Activated CD4-positive, alpha-beta T cell treated with anti-CD3 and anti-CD28 coated beads for 1 hour (primary cell): Measurements from ENCODE around the gene ARMC8.

ENCODE experiments used
- DNase-seq: peaks from one replicate; pipeline ENCODE4 v3.0.0-alpha.2; 2020

ARMC8 gene

DNA sequence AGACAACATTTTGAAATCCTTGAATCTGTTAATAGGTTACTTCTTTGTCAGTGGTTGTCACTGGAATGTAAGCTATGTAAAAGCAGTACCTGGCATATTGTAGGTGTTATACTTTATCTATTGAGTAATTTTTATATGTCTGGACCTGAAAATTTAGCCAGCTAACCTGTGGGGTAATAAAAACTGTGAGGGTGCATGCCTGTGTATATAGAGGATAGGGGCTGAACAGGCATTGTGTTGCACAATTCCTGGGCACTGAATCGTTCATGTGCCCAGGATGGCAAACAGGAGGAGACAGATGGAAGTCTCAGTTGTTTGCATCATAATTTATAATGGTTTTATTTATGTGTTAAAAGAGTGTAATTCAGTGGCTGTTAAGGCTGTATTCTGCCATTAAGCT, 67.1 kb downstream of the ARMC8 start:
- DNase-seq, result no peak

DNA sequence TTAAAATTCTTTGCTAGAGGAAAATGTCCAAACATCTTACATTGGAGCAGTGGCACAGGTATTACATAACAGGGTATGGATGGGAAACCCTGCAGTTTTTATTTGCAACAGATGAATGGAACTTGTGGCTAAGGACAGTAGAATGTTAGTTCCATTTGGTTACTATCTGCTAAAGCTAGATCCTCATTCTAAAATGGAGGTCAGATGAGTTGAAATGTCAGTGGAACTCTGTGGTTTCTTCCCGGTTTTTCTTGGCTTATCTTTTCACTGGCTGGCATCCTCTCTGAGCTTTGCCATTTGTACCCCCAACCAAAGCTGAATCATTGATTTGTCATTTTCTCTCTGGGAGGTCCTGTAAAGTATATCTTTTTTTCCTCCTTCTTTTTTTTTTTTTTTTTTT, 68.9 kb downstream of the ARMC8 start:
- DNase-seq, result no peak

DNA sequence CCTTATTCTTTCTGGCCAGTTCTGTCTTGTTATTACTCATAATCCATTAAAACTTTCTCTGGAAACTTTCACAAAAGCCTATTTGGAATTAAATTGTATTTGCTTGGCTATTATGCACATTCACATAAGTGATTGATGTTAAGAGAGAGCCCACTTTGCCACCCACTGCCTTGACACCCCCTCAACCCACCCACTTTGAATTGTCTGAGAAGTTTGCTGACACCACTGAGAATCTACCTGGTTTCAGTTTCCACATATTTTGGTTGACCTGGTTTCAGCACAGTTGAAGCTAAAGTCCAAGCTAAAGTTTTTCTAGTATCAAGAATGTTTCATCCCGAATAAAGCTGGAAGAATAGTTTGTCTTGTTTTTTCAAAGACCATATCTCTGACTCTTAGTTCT, 70.9 kb downstream of the ARMC8 start:
- DNase-seq, result no peak

DNA sequence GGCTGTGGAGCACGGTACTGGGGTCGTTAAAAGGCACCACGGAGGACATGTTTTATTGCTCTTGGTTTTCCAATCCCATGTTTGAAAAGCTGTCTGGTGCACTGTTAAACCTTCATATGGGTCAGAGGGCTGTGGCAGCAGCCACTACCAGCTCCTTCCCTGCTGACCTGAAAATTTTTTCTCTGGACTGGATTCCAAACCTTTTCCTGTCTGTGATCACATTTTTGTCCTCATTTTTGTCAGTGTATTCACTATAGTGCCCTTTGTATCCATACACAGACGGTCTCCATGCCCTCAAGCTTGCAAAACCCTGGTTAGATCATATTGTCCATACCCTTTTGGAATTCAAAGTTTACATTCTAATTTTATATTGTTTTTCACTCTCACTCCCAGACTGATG, 72.0 kb downstream of the ARMC8 start:
- DNase-seq, result no peak

DNA sequence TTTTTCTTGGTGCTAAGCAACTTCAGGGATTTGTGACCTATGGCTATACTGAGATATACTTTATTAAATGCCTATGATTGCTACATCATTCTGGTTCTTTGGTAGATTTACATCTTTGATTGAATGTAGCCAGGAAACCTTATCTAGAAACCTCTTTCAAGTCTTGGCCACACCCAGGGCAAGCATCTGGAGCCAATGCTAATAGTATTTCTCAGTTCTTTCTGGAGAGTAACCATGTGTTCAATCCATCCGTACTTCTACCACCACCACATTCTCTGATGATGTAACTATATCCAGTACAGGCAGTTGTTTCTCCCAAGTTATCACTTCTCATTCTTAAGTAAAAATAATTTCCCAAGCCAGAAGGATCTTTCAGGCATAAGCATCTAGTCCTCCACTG, 73.5 kb downstream of the ARMC8 start:
- no peak for DNase-seq

DNA sequence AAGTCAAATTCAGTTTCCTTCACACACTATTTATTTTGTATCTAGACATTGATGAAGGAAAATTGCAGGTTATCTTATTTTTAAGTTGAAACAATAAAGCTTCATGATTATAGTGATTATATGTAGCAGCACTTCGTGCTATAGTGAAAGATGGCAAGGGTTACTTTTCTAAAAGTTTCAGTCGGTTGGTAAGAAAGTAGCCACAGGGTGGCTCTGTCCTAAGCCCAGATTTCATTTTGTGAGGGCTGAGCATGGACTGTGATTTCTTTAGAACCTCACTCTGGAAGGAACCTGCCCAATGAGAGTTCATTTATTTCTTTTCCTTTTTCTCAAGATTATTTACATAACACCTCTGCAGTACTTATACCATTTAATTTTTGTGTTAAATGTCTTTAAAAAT, 76.0 kb downstream of the ARMC8 start:
- DNase-seq, result no peak

DNA sequence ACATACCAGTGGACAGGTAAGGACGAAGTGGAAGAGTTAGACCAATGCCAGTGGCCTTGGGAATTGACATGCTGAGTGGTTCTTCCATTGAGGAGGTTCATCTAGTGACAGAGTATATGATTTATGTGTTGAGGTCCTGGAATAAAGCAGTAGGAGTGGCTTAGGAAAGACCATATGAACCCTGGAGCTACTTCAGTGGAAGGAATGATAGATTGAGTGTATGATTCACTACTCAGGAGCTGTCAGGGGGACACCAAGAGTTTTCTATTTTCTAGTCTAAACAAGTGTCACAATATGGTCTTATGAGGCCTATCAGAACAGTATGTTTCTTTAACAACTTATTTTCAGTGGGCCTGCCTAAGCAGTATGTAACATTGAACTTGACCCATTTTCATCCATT, 78.6 kb downstream of the ARMC8 start:
- DNase-seq, result no peak

DNA sequence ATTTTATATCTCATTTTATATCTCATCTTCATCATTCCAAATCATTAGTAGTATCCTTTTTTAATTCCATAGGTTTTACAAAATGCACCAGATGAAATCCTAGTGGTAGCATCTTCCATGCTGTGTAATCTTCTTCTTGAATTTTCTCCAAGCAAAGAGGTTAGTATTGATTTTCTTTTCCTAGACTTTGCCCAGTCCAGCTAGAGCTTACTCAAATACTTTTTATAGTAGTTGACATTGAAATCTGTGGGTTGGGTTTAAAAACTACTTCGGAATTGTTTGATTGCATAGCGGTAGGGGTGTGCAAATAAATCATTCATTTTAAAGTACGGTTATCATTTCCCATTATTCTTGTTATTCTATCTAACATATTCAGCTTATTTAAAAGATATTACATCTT, 80.0 kb downstream of the ARMC8 start:
- DNase-seq, result no peak

DNA sequence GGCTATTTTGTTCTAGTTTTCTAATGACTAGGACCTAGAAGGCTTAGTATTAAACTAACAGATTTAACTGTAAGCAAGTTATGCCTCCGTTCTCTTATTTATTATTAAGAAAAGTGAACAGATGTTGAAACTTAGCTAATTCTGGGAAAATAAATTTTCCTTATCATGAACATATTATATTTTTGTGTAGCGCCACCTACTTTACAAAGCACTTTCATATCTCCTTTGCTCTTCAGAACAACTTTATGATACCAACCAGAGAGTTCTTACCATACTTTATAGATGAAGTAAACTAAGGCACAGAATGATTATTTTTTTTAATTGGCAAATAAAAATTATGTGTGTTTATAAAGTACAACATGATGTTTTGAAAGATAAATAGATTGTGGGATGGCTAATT, 83.1 kb downstream of the ARMC8 start:
- no peak for DNase-seq

DNA sequence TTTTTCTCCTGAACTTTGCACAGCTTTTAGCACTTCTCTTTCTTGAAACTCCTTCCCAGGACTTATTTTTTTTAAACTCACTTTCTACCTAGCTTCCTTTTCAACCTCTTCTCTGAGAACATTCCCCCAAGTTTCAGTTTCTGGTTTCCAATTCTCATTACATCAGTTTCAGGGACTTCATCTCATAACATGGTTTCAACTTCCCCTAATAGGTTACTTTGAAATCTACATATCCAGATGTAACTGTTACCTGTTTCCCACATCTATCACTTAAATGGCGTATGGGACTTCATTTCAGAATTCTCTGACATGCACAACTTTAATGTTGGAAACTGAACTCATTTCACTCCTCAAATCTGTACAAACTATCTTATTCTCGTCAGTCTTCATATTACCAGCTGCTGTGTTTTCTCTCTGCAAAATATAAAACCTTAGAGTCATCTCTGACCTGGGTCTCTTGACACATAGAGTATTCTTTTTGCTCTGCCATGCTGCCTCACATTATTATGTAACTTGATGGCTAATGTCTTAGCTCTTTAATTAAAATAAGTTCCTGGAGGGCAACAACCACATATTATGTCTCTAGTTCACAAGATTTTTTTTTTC, 84.2 kb downstream of the ARMC8 start:
- no peak for DNase-seq

DNA sequence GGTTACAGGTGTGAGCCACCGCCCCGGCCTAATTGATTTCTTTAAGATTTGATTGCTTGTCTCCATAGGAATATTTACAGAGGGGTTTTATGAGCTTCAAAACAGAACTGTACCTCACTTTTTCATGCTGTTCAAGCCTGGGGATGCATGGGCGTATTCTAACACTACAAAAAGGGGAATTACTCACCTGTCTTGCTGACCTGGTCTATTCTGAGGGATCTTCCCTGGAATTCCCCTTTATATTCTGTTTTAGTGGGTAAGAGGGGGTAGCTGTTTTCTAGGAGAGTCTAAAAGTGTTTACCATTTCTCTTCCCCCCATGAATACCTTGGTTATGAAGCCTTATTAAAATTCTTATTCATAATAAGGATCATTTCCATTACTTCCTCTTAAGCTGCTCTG, 94.5 kb downstream of the ARMC8 start:
- DNase-seq, result no peak

DNA sequence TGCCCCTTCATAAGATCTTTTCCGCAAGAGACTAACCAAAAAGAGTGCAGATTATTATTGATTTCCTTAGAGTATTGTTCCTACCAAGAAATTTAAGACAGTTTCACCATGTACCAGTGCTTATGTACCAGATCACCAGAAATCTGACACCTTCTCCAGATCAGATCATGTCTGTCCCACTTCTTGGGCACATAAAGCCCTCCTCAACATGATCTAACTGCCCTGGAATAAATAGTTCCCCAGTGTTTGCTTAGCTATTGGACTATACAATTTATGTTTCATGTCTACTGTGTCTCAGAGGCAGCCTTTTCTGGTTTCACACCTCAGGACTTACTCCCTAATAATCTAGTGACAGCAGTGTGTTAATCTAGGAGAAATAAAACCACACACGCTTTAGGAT, 95.7 kb downstream of the ARMC8 start:
- DNase-seq, result no peak

DNA sequence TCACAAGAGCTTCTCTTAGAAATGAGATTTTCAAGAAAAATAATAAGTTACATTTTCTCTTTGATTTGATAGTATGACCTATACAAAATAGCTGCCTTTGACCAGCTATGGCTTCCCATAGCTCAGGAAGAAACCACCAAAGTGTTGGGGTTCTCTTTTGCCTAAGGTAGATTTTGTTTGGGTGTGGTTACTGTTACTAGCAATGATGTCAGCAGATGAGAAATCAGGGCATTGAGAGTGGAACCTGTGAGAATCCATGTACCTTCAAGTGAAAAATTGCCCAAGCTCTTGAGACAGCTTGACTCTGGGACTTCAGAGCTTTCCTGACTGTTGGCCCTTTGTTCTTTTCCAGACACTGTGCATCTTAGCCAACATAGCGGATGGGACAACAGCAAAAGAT, 97.0 kb downstream of the ARMC8 start:
- DNase-seq, result no peak

DNA sequence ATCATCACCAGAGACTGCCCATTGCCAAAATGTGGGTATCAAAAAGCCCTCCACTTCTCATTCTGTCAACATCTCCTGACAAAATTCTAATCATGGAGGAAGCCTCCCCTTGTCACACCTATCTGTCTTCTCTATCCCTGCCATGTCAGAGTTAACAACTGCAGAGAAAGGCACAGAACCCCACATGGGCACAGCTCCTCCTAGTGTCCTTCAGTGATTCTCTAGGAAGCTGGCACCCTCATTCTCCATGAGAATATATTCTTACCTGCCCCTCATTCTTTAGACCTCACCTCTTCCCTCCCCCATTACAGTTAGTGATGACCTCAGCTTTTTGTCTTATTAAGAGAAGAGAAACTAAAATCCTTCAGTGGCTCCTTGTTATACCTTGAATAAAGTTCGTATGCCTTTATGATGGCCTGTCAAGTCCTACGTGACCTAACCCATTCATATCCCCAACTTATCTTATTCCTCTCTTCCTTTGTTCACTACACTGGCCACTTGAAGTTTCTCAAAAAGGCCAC, 97.9 kb downstream of the ARMC8 start:
- no peak for DNase-seq

DNA sequence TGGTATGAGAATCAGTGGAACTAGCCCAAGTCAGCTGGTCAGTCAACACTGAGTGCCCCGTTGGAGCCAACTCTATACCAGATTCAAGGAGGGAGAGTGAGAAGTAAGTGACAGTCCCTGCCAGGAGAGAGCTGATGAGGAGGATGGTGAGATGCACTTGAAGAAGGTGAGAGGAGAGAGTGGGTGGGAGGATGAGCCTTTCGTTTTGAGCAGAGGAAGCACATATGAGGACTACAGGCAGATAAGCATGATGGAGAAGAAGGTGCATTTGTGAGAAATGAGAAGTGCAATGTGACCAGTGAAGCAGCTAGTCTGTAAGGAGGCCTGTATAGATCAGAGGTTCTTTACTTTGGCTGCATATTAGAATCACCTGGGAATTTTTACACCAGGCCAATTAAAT, 102.2 kb downstream of the ARMC8 start:
- DNase-seq, result no peak

DNA sequence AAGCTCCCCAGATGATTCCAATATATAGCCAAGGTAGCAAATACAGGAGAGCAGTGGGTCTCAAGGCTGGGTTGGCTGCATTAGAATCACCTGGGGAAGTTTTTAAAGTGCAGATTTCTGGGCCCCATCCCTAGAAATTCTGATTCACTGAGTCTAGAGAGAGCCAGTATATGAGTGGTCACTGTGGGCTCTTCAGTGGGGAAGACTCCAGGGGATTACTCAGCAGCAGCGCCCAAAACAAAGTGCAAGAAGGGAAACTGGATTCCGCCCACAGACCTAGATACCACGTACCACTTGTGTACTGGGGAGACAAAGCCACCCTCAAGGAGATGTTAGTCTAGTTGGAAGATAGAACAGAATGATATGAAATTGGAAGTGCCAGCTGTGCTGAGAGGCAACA, 102.6 kb downstream of the ARMC8 start:
- DNase-seq, result no peak

DNA sequence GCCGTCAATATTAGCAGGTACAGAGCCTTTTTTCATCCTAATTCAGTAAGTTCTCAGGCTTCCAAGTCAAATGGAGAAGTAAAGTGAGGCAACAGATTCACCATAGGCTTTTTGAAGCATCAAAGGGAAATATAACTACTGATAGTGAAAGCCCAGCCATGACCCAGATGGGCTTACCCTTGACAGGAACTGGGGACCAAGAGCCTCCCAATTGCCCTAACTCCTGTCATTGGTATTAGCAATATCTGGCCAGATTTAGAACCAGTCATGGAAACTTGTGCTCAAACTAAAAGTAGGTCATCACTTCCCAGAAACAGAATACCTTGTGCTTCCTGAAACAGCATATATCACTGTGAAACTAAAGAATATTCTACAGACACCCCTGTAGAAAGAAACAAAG, 109.5 kb downstream of the ARMC8 start:
- no peak for DNase-seq

DNA sequence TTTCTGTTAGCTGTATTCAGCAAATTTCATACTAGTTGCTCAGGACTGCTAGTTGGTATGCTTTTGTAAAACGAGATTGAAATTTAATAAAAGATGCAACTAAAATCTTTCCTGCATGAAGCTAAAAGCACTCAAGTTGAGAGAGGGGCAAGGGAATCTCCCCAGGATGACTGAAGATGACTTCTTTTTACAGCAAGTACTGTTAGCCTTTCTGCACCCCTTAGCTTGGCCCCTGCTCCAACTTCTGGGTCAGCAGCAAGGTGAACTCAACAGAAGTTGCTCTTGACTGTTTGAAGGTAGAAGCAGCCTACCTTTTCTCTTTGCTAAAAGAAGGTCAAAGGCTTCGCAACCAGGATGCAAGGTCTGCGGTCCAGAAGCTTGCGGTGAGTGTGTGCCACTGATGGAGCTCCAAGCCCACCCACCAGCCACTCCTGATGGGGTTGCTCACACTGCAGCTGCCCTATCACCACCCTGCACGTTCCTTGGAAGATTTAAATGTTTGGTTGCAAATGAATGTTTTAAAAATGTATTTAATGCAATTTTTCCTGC, 110.0 kb downstream of the ARMC8 start:
- DNase-seq, result no peak

DNA sequence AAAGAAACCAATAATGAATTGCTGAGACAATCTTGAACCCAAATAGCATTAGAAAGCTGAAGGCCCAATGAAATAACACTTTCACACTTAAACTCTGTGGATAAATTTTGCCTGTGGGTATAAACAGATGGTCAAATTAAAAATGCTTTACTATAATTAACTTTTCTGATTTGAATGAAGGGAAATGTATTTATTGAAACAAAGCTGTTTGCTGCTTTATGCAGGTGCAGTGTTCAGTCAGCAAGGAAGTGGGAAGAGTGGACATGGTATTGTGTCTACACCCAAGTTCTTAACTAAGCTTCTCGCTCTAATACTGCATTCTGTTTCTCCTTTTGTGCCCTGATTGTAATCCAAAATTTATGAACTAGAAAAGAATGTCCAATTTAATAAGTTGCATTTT, 110.8 kb downstream of the ARMC8 start:
- DNase-seq, result no peak

DNA sequence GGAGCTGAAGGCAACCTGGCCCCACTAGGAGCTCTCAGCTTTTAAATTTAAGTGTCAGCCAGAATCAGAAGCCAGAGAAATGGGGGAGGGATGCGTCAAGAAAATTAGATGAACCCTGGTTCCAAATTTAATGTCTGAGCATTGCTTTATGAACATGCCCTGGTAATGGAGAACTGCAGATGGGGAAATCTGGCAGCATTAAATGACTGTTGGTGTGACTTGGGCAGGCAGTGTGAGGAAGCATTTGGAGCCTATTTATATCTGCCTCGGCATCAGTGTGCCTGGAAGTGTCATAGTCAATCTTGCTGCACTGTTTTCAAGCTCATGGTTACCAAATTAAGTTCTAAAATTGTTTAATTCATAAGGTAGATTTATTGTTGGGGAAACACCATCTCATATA, 113.5 kb downstream of the ARMC8 start:
- DNase-seq, result no peak

DNA sequence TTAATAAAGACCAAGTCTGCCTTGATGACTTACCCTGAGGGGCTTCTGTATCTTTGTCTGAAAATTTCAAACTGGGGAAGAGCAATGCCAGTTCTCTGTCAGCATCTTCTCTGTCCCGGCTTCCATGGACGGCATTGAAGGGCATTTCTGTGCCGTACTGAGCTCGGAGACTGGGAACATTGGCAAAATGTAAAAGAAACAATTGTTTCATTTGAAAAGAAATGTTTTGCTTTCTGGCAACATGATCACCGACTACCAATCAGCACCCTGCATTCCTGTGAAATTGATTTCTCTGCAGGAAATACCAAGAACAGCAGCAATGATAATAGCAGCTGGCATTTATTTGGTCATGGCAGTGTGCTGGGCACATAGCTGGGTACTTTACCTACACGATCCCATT, 116.4 kb downstream of the ARMC8 start:
- DNase-seq, result no peak

DNA sequence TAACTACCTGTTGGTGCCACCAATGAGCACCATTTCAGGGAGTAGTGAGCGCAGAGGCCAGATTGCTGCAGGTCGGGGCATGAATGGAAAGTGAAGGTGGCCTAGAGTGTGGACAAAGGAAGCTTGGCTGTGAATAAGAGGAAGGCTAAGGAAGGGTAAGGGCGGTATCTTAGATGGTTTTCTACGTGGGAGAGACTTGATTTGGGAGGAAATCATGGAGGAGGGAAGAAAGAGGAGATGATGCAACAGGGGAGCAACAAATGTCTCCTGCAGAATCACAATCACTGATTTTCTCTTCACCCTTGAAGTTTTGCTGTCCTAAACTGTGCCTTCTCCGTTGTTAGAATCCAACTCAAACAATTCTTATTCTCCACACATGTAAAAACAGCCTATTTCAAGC, 120.8 kb downstream of the ARMC8 start:
- DNase-seq, result no peak

DNA sequence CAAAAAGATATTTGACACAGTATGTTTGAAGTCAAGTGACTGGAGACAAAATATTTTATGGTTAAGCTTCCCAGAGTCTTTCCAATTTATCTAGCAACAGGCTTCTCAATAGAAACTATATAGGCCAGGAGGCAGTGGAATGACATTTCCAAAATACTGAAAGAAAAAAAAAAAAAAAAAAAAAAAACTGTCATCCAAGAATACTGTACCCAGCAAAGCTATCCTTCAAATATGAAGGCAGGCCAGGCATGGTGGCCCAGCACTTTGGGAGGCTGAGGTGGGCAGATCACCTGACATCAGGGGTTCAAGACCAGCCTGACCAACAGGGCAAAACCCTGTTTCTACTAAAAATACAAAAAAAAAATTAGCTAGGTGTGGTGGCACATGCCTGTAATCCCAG, 121.7 kb downstream of the ARMC8 start:
- DNase-seq, result no peak

DNA sequence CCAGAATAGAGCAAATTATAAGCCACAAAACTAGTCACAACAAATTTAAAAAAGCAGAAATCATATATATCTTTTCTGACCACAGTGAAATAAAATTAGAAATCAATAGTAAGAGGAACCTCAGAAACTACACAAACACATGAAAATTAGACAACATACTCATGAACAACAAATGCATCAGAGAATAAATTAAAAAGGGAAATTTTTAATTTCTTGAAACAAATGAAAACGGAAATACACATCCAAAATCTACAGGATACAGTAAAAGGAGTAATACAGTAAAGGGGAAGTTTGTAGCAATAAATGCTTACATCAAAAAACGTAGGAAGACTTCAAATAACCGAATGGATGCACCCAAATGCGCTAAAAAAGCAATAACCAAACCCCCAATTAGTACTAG, 123.4 kb downstream of the ARMC8 start:
- no peak for DNase-seq

DNA sequence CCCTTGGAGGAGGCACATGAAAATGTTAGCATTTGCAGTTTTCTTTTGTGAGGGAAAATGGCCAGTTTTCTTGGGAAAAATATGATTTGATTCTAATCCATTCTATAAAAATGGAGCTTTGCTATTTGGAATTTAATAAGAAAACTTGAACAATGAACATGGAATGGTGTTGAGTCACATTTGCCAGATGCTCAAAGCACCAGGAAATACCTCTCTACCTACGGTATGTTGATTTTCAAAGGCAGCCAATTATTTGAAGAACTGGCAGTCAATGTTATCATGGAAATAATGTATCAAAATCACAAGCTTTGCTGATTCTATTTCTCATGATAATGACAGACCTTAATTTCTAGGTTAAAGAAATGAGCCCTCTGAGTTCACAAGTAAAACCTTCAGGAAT, 127.7 kb downstream of the ARMC8 start:
- no peak for DNase-seq

DNA sequence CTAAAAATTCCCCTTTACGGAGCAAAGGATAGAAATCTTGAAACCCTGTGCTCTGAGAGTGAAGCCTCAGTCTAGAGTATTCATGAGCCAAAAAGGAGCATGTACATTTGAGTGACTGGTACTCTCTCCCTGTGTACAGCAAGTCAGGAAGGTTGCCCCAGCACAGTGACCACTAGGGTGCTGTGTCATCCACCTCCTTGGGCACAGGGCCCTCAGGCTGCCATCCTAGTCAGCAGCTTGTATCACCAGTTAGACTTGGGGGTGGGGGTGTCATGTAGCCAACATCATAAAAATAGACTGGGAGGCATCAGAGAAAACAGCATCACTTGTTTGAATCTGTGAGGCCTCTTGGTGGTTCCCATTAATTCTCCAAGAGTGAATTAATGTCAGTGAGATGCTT, 130.6 kb downstream of the ARMC8 start:
- no peak for DNase-seq
